ENCODE data around the gene TRIM38.

The TRIM38 gene, protein sequence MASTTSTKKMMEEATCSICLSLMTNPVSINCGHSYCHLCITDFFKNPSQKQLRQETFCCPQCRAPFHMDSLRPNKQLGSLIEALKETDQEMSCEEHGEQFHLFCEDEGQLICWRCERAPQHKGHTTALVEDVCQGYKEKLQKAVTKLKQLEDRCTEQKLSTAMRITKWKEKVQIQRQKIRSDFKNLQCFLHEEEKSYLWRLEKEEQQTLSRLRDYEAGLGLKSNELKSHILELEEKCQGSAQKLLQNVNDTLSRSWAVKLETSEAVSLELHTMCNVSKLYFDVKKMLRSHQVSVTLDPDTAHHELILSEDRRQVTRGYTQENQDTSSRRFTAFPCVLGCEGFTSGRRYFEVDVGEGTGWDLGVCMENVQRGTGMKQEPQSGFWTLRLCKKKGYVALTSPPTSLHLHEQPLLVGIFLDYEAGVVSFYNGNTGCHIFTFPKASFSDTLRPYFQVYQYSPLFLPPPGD
- long read RNA-seq, full-length matches to known transcripts: 50 of 69 reads
- long read RNA-seq, partial matches to known transcripts: 5 of 69 reads
- long read RNA-seq, other reads (novel, unspliced or antisense): 14 of 69 reads

DNA sequence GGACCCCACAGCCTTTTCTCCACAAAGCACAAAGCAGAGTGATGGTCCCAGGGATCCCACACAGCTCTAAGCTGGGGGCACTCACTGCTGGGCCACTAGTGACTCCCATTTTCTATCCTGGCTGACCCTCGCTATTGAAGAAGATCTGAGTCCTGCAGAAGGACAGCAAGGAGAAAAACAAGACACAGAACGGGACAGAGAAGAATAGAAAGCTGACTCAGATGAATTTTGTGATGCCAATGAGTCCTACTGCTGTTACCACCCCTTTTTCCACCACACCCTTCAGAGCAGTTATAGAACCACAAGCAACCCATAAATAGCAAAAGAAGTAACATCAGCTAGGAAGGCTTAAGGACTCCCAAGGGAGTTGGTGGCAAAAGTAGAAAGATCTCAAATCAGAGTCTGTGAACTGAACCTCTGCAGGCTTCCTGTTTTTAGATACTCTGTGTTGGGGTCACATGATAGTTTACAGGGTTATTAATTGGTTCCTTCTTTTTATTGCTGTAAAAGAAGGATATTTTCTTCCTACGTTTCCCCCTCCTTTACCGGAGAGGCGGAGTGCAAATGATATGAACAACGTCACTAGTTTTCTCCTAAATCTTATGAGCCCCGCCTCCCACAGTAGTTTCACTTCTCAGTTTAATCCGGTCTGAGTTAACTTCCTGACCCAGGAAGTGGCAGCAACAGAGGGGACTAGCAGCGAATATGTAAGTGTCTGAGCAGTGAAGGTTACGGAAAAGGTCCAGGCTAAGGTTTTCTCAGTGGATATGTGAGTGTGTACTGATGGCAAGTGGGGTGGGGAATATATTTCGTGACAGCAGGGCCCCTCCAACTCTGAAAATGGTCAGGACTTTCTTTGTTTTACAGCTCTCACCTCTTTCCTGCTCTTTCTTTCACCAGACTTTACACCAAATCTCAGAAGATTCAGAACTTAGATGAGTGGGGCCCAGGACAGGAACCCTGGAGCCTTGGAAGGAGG lies at the start of gene TRIM38:
TRIM38 (plus strand) TSS at position 654 of the 979 bp plus-strand sequence. CDS start 3,721 bp downstream, outside the sequence.
- TF ChIP-seq POLR2AphosphoS5 (IDR thresholded peaks at IDR 0.05; ENCODE audit: low read depth) (peak; percentile 73), GABPA (IDR thresholded peaks at IDR 0.05; ENCODE audit: low read depth) (no peak), SPI1 (IDR thresholded peaks at IDR 0.05; ENCODE audit: borderline replicate concordance, low read depth) (peak; percentile 88)
- TF ChIP-seq, protein P1, sequence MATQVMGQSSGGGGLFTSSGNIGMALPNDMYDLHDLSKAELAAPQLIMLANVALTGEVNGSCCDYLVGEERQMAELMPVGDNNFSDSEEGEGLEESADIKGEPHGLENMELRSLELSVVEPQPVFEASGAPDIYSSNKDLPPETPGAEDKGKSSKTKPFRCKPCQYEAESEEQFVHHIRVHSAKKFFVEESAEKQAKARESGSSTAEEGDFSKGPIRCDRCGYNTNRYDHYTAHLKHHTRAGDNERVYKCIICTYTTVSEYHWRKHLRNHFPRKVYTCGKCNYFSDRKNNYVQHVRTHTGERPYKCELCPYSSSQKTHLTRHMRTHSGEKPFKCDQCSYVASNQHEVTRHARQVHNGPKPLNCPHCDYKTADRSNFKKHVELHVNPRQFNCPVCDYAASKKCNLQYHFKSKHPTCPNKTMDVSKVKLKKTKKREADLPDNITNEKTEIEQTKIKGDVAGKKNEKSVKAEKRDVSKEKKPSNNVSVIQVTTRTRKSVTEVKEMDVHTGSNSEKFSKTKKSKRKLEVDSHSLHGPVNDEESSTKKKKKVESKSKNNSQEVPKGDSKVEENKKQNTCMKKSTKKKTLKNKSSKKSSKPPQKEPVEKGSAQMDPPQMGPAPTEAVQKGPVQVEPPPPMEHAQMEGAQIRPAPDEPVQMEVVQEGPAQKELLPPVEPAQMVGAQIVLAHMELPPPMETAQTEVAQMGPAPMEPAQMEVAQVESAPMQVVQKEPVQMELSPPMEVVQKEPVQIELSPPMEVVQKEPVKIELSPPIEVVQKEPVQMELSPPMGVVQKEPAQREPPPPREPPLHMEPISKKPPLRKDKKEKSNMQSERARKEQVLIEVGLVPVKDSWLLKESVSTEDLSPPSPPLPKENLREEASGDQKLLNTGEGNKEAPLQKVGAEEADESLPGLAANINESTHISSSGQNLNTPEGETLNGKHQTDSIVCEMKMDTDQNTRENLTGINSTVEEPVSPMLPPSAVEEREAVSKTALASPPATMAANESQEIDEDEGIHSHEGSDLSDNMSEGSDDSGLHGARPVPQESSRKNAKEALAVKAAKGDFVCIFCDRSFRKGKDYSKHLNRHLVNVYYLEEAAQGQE (IDR thresholded peaks at IDR 0.05; ENCODE audit: insufficient replicate concordance, low read depth): peak; percentile 36
- TF ChIP-seq, protein P2, sequence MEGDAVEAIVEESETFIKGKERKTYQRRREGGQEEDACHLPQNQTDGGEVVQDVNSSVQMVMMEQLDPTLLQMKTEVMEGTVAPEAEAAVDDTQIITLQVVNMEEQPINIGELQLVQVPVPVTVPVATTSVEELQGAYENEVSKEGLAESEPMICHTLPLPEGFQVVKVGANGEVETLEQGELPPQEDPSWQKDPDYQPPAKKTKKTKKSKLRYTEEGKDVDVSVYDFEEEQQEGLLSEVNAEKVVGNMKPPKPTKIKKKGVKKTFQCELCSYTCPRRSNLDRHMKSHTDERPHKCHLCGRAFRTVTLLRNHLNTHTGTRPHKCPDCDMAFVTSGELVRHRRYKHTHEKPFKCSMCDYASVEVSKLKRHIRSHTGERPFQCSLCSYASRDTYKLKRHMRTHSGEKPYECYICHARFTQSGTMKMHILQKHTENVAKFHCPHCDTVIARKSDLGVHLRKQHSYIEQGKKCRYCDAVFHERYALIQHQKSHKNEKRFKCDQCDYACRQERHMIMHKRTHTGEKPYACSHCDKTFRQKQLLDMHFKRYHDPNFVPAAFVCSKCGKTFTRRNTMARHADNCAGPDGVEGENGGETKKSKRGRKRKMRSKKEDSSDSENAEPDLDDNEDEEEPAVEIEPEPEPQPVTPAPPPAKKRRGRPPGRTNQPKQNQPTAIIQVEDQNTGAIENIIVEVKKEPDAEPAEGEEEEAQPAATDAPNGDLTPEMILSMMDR (IDR thresholded peaks at IDR 0.05; ENCODE audit: insufficient read depth, low read length): no peak
- peak; percentile 77 to 89 for DNase-seq (ENCODE audit: low read depth in 1 of 2, low spot score in 1 of 2)
- H3K27me3 ChIP-seq (ENCODE audit: insufficient read depth, poor library complexity, severe bottlenecking): no peaks in the 10 kb centered on the region
- H3K4me3 ChIP-seq (replicated peaks; ENCODE audit: insufficient read depth, low read length): peak within 1 kb of the TSS; percentile 54
- H3K27ac ChIP-seq (replicated peaks): peak within 1 kb of the TSS; percentile 81

DNA sequence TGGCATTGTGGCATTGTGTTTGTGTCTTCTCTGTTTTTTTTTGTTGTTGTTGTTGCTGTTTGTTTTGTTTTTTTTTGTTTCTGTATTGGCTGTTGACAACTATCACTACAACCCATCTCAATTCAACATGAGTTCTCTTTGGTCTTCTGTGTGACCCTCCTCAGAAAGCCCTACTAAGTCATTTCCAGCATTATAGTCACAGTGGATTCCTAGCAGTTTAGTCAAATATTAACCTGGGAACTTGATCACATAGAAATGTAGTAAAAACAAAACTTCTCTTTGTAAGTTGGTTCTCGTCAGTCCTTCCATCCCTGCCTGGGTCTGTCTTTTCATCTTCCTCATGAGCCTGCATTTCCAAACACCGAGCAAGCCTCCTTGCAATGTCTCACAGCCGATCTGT lies 48.9 kb upstream of the TRIM38 start:
- DNase-seq (ENCODE audit: low read depth in 1 of 2, low spot score in 1 of 2): no peak
- TF ChIP-seq, protein P1 (IDR thresholded peaks at IDR 0.05; ENCODE audit: insufficient replicate concordance, low read depth): no peak
- TF ChIP-seq, protein P2 (IDR thresholded peaks at IDR 0.05; ENCODE audit: insufficient read depth, low read length): no peak
- TF ChIP-seq POLR2AphosphoS5 (IDR thresholded peaks at IDR 0.05; ENCODE audit: low read depth): no peak
- no peak for TF ChIP-seq SPI1 (IDR thresholded peaks at IDR 0.05; ENCODE audit: borderline replicate concordance, low read depth)
- no peak for TF ChIP-seq GABPA (IDR thresholded peaks at IDR 0.05; ENCODE audit: low read depth)

DNA sequence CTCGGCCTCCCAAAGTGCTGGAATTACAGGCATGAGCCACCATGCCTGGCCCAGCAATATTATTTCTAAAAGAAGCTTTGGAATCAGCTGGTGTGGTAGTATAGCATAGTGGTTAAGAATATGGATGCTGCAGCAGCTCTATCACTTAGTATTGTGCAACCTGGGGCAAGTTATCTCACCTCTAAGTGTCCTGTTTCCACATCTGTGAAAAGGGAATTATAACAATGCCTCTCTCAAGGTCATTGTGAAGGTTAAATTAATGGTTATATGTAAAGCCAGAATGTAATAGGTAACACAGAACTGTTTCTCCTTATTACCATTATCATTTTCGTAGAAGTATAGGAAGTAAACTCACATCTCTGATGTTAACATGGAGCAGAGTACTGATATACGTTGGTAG lies 46.3 kb upstream of the TRIM38 start:
- TF ChIP-seq, protein P1 (IDR thresholded peaks at IDR 0.05; ENCODE audit: insufficient replicate concordance, low read depth): no peak
- TF ChIP-seq POLR2AphosphoS5 (IDR thresholded peaks at IDR 0.05; ENCODE audit: low read depth): no peak
- TF ChIP-seq, protein P2 (IDR thresholded peaks at IDR 0.05; ENCODE audit: insufficient read depth, low read length): no peak
- DNase-seq (ENCODE audit: low read depth in 1 of 2, low spot score in 1 of 2): no peak
- Histone ChIP-seq H3K27ac (replicated peaks) (no peak overlapping the region), H3K4me3 (replicated peaks; ENCODE audit: insufficient read depth, low read length) (no peak overlapping the region), H3K27me3 (ENCODE audit: insufficient read depth, poor library complexity, severe bottlenecking) (no peaks in the 10 kb centered on the region)

More for the DNA sequence above, 48.9 kb upstream of the TRIM38 start:
- H3K4me3 ChIP-seq (replicated peaks; ENCODE audit: insufficient read depth, low read length): no peak overlapping the region
- no peak overlapping the region for H3K27ac ChIP-seq (replicated peaks)
- H3K27me3 ChIP-seq (ENCODE audit: insufficient read depth, poor library complexity, severe bottlenecking): no peaks in the 10 kb centered on the region
